ENCODE data around the gene CCDC177.
"Not testable (repeated sequence)": the region's sequence is repeated elsewhere in the genome, so short reads cannot be mapped to it uniquely, and the experiment has no call there.

CCDC177 gene

GRCh38 chr14:69599431-69599830, 24.8 kb upstream of the CCDC177 start:
- DNase-seq, result not testable (repeated sequence)

- DNase-seq, result no peak
Measured at GRCh38 chr14:69595336-69595735, 20.7 kb upstream of the CCDC177 start.

- DNase-seq, result no peak
Measured at GRCh38 chr14:69594846-69595245, 20.2 kb upstream of the CCDC177 start.

- no peak for DNase-seq
Measured at GRCh38 chr14:69593018-69593677, 18.5 kb upstream of the CCDC177 start.

- DNase-seq, result no peak
Measured at GRCh38 chr14:69591317-69591716, 16.6 kb upstream of the CCDC177 start.

DNA sequence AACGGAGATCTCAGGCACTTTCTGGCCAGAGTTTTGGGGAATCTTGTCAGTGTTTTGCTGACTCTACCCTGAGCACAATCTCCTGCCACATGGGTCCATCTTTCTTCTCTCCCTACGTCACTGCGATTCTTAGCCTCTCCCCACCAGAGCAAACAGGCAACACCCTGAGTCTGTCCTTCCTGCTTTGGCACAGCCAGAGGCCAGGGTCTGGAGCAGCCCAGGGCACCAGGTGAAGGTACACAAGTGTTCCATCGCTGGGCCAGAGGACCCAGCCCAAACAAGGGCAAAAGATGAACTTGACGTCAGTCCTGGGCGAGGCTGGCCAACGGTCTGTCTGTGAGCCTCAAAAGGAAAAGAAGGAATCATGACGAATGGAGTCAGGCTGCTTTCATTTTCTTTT, 12.7 kb upstream of the CCDC177 start:
- DNase-seq, result no peak

DNA sequence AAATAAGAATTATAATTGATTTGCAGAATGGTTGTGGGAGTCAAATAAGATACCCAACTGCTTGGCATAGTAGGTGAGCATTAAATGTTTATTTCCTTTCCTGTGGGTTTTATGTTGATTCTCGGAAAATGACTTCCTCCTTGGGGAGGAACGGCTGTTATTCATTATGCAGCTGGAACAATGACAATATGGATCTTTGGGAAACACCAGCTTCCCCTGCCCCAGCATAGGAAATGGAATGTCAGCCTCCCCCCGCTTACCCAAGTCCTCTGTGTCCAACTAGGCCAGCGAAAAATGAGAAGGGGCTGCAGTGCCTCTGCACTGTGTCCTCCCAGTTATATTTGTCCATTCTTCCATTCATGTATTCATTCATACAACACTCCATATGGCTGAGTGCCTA, 11.7 kb upstream of the CCDC177 start:
- no peak for DNase-seq

DNA sequence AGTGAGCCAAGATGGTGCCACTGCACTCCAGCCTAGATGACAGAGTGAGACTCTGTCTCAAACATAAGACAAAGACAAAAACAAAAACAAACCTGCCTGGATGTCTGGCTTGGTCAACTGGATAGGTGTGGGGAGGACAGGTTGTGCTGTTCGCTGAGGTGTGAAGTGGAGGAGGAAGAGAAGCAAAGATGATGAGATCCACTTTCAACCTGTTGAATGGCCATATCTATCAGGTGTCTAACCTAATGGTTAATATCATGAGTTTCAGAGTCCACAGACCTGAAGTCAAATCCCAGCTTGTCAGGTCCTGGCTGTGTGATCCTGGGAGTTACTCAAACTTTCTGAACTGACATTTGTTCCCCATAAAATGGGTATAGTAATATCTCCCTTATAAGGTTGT, 9.7 kb upstream of the CCDC177 start:
- DNase-seq, result no peak

- no peak for DNase-seq
Measured at GRCh38 chr14:69582829-69583228, 8.2 kb upstream of the CCDC177 start.

DNA sequence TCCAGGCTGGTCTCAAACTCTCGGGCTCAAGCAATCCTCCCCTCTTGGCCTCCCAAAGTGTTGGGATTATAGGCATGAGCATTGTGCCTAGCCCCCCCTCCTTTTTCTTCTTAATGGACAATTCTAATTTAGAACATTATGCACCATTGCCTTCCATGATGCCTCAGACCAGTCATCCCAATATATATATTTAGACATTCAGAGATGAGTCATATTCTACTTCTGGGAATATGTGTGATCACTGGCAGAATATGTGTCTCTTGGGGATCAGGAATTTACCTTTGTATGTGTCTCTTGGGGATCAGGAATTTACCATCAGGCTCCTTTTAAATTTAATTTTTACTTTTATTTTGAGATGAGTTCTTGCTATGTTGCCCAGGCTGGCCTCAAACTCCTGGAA, 7.5 kb upstream of the CCDC177 start:
- no peak for DNase-seq

DNA sequence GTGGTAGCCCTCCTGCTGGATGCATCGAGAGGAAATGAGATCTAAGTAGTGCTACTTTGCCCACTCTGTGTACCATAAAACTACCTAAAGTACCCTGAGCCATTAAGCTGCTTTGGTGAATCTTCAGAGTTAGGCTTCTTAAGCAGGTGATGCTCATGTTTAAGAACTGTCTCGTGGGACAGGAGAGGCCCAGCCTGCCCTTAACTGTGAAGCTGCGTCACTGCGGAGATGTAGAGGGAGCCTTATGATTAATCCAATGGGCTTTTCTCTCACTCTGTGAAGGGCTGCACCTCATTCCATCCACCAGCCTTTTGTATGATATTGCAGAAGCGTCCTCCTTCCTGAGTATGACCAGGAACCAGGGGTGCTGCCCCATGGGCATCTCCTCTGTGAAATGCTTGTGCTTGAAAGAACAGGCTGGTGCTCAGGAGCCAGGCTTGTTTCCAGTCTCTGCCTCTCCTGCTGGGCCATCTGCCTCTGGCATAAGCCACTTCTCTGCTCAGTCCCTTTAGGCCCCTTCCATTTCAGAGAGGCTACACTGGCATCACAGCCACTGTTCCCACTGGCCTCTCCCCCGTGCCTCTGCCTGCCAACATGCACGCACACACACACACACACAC, 6.8 kb upstream of the CCDC177 start:
- no peak for DNase-seq

GRCh38 chr14:69580009-69580577, 5.4 kb upstream of the CCDC177 start:
- no peak for DNase-seq

DNA sequence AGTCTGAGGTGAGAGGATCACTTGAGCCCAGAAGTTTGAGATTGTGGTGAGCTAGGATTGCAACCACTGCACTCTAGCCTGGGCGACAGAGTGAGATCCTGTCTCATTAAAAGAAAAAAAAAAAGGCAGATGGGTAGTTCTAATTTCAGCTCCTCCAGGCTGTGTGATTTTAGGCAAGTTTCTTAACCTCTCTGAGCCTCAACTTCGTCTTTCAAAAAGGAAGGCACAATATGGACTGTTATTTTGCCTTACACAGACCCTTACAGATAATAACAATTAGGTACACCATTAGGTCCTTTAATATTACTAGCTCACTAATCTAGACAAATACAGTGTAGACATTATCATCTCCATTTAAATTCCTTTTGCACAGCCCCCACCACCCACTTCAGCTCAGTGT, 4.8 kb upstream of the CCDC177 start:
- no peak for DNase-seq

DNA sequence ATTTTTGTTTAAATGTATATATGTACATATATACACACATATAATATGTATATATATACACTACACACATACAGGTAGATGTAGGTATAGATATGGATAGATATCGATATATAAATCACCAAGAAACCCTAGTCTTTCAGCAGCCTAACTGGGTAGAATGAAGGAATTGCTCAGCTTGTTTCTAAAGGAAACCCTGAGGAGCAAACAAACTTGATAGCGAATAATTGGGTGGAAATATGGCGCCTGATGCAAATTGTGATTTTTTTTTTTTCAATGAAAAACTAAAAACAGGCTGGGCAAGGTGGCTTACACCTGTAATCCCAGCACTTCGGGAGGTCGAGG, 254 bp upstream of the CCDC177 start:
- no peak for DNase-seq

DNA sequence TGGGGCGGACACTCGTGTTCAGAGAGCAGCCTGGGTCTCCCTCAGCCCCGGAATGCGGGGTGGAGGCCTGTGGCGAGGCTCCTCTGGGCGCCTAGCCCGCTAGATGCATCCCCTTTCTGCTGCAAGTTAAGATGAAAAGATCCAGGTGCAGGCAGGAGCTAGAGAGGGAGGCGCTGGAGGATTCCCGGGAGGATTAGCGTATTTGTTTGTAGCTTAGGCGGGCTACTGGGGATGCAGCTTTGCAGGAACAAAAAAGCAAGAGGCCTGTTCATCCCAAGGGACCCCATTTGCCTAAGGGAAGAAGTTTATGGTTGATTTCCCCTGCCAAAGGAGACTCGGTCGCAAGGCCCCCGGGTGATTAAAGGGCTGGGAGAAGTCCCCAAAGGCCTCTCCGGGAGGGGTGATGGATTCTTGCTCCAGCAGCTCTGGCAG, 824 bp downstream of the CCDC177 start:
- no peak for DNase-seq

DNA sequence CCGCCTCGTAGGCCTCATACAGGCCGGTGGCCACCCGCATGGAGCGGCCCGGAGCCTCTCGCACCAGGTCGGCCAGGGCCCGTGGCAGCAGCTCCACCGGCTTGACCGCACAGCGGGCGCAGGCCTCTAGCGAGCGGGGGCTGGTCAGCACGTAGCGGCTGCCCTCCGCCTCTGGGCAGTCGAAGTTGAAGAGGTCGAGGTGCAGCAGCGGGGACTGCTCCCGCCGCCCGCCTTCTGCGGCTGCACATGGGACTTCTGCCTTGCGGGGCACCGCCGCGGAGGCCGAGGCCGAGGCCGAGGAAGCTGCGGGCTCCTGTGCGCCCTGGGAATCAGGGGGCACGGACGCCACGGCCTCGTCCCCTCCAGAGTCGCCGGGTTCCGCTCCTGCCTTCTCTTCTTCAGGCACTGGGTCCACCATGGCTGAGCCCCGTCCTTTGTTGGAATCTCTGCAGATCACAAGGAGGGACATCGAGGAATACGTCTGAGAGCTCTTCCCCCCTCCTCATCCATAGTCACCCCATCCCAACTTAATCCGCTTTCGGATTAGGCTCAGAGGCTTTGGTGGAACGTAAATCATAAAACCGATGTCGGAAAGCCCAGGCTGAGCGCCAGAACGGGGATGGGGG, 1.4 kb downstream of the CCDC177 start:
- no peak for DNase-seq

- no peak for DNase-seq
Measured at GRCh38 chr14:69572841-69573135, 1.9 kb downstream of the CCDC177 start.

GRCh38 chr14:69572030-69572840, 2.4 kb downstream of the CCDC177 start:
- no peak for DNase-seq

DNA sequence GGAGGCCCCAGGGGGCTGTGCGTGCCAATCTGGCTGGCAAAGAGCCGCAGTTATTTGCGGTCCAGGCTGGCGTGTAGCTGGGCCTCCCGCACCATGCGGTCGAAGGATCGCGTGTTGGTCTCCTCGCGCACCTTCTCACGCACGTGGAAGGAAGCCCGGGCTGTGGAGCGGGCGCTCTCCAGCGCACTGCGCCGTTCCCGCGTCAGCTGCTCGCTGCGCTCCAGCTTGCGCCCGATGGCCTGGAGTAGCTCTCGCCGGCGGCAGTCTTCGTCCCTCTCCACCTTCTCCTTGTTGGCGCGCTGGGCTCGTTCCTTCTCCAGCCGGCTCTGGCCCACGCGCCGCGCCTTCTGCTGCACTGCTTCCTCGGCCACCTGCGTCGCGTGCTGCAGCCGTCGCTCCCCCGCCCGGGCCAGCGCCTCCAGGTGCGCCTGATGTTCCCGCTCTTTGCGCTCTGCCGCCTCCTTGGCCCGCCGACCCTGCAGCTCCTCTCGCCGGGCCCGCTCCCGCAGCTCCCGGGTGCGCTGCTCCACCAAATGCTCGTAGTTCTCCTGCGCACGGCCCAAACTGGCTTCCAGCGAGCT, 3.1 kb downstream of the CCDC177 start:
- no peak for DNase-seq

DNA sequence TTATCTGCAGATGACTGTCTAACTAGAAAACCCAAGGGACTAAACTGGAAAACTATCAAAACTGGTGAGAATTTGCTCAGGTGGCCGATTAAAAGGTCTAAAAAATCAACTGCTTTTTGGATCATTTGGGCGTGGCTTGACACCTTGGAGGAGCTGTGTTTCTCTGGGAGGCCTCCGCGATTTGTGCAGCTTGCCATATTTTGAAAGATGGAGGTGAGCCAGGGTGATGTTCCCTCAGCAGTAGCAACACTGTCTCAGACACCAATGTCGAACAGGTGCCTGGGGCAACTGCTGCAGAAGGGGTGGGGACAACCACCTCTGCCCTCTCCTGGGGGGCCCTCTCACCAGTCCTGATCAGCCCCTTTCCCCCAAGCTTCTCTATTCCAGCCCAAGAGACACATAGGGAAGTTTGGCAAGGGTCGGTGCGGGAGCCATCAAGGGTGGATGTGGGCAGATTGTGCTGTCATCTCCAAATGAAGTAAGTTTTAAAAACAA, 3.8 kb downstream of the CCDC177 start:
- no peak for DNase-seq

- DNase-seq, result no peak
Measured at GRCh38 chr14:69569859-69570258, 4.8 kb downstream of the CCDC177 start.

DNA sequence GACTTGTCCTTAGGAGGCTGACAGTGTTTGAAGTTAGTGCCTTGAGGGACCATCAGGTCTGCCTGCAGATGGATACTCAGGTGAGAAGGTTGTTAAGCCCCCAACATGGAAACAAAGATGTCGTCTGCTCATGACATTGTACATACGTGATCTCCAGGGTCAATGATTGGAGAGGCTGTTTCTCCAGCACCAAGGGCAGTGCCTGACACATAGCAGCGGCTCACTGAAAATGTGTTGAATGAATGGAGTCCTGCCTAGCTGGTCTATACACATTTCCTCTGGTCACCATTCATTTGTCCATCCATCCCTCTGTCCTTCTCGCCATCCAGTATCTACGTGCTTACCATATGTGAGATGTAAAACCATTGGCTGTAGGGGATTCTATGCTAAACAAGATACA, 7.1 kb downstream of the CCDC177 start:
- no peak for DNase-seq

GRCh38 chr14:69561893-69562292, 12.8 kb downstream of the CCDC177 start:
- DNase-seq, result no peak

All from CD4-positive, alpha-beta T cell treated with Interleukin-4 for 1 hour (primary cell).